ENCODE results near the gene DHX30. TPM values are rescaled to one million over a fixed set of nuclear protein-coding genes. Genes with fewer than 3 reads are reported as not detected.

The DHX30 gene
- total and polyA plus RNA-seq, 9 of the 15 experiments (the other 6 are each of a cell fraction or from before 2014, with no cell fraction given): 12.3 to 158 (median 79.0) TPM

DNA sequence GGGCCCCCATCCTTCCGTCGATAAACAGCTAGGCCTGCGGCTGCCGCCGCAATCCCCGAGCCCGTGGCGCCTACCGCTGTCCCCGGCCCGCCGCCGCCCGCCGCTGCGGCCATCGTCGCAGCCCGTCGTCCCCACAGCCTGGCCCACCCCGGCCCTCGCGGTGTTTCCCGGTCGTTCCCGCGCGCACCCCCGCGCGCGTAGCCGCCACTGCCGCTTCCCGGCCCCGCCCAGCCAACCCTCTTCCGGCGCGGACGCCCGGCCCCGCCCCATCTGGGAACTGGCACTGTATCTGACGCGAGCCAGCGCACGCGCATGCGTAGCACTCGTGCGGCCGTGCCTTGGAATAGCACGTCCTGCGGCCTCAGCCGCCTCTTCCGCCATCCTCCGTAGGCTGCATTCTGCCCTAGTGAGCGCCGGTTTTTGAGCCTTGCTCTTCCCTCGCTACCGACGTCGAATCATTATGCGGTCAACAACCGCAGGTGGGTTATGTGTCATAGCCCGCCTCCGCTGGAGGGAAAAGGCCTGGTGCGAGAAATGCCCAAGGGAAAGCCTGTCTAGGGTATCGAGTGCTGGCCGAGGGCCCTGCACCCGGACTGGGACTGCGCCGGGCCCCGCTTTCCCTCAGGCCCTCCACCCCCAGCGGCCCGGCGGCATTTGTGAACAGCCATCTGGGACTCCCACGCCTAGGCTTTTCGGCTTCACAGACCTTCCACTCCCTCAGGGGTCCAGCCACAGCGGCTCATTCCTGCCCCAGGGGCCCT, 21.1 kb upstream of the DHX30 start, which contains the start of gene SMARCC1 (continued):
- TF ChIP-seq, protein P1, sequence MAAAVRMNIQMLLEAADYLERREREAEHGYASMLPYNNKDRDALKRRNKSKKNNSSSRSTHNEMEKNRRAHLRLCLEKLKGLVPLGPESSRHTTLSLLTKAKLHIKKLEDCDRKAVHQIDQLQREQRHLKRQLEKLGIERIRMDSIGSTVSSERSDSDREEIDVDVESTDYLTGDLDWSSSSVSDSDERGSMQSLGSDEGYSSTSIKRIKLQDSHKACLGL (CRISPR knock-in tag; IDR thresholded peaks at IDR 0.05; ENCODE audit: borderline replicate concordance, poor library complexity, severe bottlenecking): no peak
- TF ChIP-seq, protein P2, sequence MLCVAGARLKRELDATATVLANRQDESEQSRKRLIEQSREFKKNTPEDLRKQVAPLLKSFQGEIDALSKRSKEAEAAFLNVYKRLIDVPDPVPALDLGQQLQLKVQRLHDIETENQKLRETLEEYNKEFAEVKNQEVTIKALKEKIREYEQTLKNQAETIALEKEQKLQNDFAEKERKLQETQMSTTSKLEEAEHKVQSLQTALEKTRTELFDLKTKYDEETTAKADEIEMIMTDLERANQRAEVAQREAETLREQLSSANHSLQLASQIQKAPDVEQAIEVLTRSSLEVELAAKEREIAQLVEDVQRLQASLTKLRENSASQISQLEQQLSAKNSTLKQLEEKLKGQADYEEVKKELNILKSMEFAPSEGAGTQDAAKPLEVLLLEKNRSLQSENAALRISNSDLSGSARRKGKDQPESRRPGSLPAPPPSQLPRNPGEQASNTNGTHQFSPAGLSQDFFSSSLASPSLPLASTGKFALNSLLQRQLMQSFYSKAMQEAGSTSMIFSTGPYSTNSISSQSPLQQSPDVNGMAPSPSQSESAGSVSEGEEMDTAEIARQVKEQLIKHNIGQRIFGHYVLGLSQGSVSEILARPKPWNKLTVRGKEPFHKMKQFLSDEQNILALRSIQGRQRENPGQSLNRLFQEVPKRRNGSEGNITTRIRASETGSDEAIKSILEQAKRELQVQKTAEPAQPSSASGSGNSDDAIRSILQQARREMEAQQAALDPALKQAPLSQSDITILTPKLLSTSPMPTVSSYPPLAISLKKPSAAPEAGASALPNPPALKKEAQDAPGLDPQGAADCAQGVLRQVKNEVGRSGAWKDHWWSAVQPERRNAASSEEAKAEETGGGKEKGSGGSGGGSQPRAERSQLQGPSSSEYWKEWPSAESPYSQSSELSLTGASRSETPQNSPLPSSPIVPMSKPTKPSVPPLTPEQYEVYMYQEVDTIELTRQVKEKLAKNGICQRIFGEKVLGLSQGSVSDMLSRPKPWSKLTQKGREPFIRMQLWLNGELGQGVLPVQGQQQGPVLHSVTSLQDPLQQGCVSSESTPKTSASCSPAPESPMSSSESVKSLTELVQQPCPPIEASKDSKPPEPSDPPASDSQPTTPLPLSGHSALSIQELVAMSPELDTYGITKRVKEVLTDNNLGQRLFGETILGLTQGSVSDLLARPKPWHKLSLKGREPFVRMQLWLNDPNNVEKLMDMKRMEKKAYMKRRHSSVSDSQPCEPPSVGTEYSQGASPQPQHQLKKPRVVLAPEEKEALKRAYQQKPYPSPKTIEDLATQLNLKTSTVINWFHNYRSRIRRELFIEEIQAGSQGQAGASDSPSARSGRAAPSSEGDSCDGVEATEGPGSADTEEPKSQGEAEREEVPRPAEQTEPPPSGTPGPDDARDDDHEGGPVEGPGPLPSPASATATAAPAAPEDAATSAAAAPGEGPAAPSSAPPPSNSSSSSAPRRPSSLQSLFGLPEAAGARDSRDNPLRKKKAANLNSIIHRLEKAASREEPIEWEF (CRISPR knock-in tag; IDR thresholded peaks at IDR 0.05): no peak
- TF ChIP-seq PURB (CRISPR knock-in tag; IDR thresholded peaks at IDR 0.05; ENCODE audit: low read depth) (no peak), ZNF140 (CRISPR knock-in tag; IDR thresholded peaks at IDR 0.05) (no peak), ZNF696 (CRISPR knock-in tag; conservative IDR thresholded peaks at IDR 0.05) (no peak), CBX1 (IDR thresholded peaks at IDR 0.05; ENCODE audit: low read depth) (peak; percentile 93), CBFB (CRISPR knock-in tag; IDR thresholded peaks at IDR 0.05) (peak; percentile 88; the same call in 1 of the 2 replicates), DMBX1 (CRISPR knock-in tag; IDR thresholded peaks at IDR 0.05; ENCODE audit: borderline replicate concordance) (0 out of 2 replicates have a peak, but pooled peaks have one; percentile 1)
- TF ChIP-seq, protein P3, sequence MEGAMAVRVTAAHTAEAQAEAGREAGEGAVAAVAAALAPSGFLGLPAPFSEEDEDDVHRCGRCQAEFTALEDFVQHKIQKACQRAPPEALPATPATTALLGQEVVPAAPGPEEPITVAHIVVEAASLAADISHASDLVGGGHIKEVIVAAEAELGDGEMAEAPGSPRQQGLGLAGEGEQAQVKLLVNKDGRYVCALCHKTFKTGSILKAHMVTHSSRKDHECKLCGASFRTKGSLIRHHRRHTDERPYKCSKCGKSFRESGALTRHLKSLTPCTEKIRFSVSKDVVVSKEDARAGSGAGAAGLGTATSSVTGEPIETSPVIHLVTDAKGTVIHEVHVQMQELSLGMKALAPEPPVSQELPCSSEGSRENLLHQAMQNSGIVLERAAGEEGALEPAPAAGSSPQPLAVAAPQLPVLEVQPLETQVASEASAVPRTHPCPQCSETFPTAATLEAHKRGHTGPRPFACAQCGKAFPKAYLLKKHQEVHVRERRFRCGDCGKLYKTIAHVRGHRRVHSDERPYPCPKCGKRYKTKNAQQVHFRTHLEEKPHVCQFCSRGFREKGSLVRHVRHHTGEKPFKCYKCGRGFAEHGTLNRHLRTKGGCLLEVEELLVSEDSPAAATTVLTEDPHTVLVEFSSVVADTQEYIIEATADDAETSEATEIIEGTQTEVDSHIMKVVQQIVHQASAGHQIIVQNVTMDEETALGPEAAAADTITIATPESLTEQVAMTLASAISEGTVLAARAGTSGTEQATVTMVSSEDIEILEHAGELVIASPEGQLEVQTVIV (CRISPR knock-in tag; IDR thresholded peaks at IDR 0.05; ENCODE audit: borderline replicate concordance): no peak
- TF ChIP-seq, protein P4, sequence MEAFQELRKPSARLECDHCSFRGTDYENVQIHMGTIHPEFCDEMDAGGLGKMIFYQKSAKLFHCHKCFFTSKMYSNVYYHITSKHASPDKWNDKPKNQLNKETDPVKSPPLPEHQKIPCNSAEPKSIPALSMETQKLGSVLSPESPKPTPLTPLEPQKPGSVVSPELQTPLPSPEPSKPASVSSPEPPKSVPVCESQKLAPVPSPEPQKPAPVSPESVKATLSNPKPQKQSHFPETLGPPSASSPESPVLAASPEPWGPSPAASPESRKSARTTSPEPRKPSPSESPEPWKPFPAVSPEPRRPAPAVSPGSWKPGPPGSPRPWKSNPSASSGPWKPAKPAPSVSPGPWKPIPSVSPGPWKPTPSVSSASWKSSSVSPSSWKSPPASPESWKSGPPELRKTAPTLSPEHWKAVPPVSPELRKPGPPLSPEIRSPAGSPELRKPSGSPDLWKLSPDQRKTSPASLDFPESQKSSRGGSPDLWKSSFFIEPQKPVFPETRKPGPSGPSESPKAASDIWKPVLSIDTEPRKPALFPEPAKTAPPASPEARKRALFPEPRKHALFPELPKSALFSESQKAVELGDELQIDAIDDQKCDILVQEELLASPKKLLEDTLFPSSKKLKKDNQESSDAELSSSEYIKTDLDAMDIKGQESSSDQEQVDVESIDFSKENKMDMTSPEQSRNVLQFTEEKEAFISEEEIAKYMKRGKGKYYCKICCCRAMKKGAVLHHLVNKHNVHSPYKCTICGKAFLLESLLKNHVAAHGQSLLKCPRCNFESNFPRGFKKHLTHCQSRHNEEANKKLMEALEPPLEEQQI (IDR thresholded peaks at IDR 0.05): no peak
- TF ChIP-seq, protein P5, sequence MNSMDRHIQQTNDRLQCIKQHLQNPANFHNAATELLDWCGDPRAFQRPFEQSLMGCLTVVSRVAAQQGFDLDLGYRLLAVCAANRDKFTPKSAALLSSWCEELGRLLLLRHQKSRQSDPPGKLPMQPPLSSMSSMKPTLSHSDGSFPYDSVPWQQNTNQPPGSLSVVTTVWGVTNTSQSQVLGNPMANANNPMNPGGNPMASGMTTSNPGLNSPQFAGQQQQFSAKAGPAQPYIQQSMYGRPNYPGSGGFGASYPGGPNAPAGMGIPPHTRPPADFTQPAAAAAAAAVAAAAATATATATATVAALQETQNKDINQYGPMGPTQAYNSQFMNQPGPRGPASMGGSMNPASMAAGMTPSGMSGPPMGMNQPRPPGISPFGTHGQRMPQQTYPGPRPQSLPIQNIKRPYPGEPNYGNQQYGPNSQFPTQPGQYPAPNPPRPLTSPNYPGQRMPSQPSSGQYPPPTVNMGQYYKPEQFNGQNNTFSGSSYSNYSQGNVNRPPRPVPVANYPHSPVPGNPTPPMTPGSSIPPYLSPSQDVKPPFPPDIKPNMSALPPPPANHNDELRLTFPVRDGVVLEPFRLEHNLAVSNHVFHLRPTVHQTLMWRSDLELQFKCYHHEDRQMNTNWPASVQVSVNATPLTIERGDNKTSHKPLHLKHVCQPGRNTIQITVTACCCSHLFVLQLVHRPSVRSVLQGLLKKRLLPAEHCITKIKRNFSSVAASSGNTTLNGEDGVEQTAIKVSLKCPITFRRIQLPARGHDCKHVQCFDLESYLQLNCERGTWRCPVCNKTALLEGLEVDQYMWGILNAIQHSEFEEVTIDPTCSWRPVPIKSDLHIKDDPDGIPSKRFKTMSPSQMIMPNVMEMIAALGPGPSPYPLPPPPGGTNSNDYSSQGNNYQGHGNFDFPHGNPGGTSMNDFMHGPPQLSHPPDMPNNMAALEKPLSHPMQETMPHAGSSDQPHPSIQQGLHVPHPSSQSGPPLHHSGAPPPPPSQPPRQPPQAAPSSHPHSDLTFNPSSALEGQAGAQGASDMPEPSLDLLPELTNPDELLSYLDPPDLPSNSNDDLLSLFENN (IDR thresholded peaks at IDR 0.05; ENCODE audit: low read depth in 2 of 2, low read length in 2 of 2): no peak
